B cell (primary cell): ENCODE data around the gene ELOF1. TPM values are rescaled to one million over a fixed set of nuclear protein-coding genes. Genes with fewer than 3 reads are reported as not detected.
A peak's percentile ranks its signal among the peaks of the same experiment; 100 is the strongest.

Experiments
- ATAC-seq: fragments of 200-7000 bp; cut with Tn5 transposase; one replicate; pipeline ENCODE4 v1.10.0; 2021; ENCODE audit warnings: low read depth, mild to moderate bottlenecking, moderate number of reproducible peaks, moderate library complexity
- CTCF ChIA-PET: fragments of 350-600 bp; sonication (Branson Sonifier 250); formaldehyde crosslinking; loops from one replicate; lab custom pipeline; 2021; ENCODE audit warnings: antibody characterized with exemption, inconsistent platforms; lab: Charles Lee
- POLR2A ChIA-PET: fragments of 350-600 bp; sonication (Branson Sonifier 250); formaldehyde crosslinking; loops from one replicate; lab custom pipeline; 2021; ENCODE audit warnings: antibody characterized with exemption; lab: Charles Lee
- DNase-seq: peaks from one replicate; pipeline ENCODE4 v3.0.0; 2013
- H2AFZ ChIP-seq: 2 replicates; pipeline ENCODE4 v1.6.1; 2012; ENCODE audit warnings: mild to moderate bottlenecking, low read depth, low read length; ENCODE audit not compliant: insufficient read depth, poor library complexity, severe bottlenecking
- H3K27ac ChIP-seq, 2 donors: 1 replicate in 1 of 2; 2 replicates in 1 of 2; pipeline ENCODE4 v1.5.1; 2012 to 2013; ENCODE audit warnings: low read length in 2 of 2, mild to moderate bottlenecking in 2 of 2, moderate library complexity in 1 of 2
- H3K27me3 ChIP-seq, 4 experiments: fragments of 200-600 bp in 1 of 4; sonication (generic) in 1 of 4; replicated peaks in 1 of 4; 1 replicate in 2 of 4; 2 replicates in 2 of 4; pipeline versions ENCODE4 v1.6.1 to v1.7.0; 2013 to 2016; ENCODE audit warnings: low read length in 3 of 4, mild to moderate bottlenecking in 2 of 4, mixed read lengths in 1 of 4, moderate library complexity in 1 of 4; ENCODE audit not compliant: insufficient read depth in 4 of 4, control insufficient read depth in 3 of 4; ENCODE audit errors: control extremely low read depth in 1 of 4
- H3K36me3 ChIP-seq, 2 experiments: replicated peaks in 1 of 2; 1 replicate in 1 of 2; 2 replicates in 1 of 2; pipeline versions ENCODE4 v1.6.1 to v1.7.1; 2013; ENCODE audit warnings: low read length in 1 of 2; ENCODE audit not compliant: insufficient read depth in 2 of 2, control insufficient read depth in 1 of 2; ENCODE audit errors: control extremely low read depth in 1 of 2, extremely low read depth in 1 of 2
- H3K4me1 ChIP-seq, 2 donors: fragments of 200-600 bp in 1 of 2; sonication (generic) in 1 of 2; 1 replicate in 1 of 2; 2 replicates in 1 of 2; pipeline versions ENCODE4 v1.5.1 to v1.6.1; 2013 to 2017; ENCODE audit warnings: low read length in 2 of 2; ENCODE audit not compliant: control insufficient read depth in 2 of 2, insufficient read depth in 2 of 2
- H3K4me2 ChIP-seq: replicated peaks from 2 replicates; pipeline ENCODE3; 2012; ENCODE audit warnings: mild to moderate bottlenecking, low read depth, low read length; ENCODE audit not compliant: poor library complexity, severe bottlenecking
- H3K4me3 ChIP-seq, 5 experiments: fragments of 200-600 bp in 1 of 5; sonication (generic) in 1 of 5; 1 replicate in 3 of 5; 2 replicates in 2 of 5; pipeline versions ENCODE4 v1.5.1 to v1.7.0; 2011 to 2016; ENCODE audit warnings: low read length in 4 of 5, mild to moderate bottlenecking in 4 of 5, low read depth in 2 of 5, control low read depth in 1 of 5, moderate library complexity in 1 of 5; ENCODE audit not compliant: insufficient read depth in 1 of 5; ENCODE audit errors: control extremely low read depth in 1 of 5, extremely low read depth in 1 of 5
- H3K79me2 ChIP-seq: fragments of 200-600 bp; sonication (generic); one replicate; pipeline ENCODE4 v1.6.0; 2016; ENCODE audit warnings: low read length; ENCODE audit not compliant: control insufficient read depth, insufficient read depth
- H3K9ac ChIP-seq: fragments of 200-600 bp; sonication (generic); 2 replicates; pipeline ENCODE4 v1.6.1; 2017; ENCODE audit warnings: mild to moderate bottlenecking, low read length, moderate library complexity
- H3K9me3 ChIP-seq, 3 donors: one replicate each; pipeline versions ENCODE4 v1.6.1 to v1.7.1; 2013; ENCODE audit warnings: low read length in 2 of 3; ENCODE audit not compliant: control insufficient read depth in 2 of 3, insufficient read depth in 1 of 3; ENCODE audit errors: control extremely low read depth in 1 of 3
- H4K20me1 ChIP-seq: 2 replicates; pipeline ENCODE4 v1.6.0; 2012; ENCODE audit warnings: mild to moderate bottlenecking, low read length; ENCODE audit not compliant: insufficient read depth, control insufficient read depth, poor library complexity, severe bottlenecking
- H3K27ac Mint-ChIP-seq: one replicate; pipeline ENCODE4 v1.8.0; 2021; ENCODE audit warnings: mixed read lengths
- H3K27me3 Mint-ChIP-seq: one replicate; pipeline ENCODE4 v1.8.0; 2021; ENCODE audit warnings: mixed read lengths
- H3K4me1 Mint-ChIP-seq: one replicate; pipeline ENCODE4 v1.8.0; 2021; ENCODE audit warnings: mixed read lengths
- H3K4me3 Mint-ChIP-seq: one replicate; pipeline ENCODE4 v1.8.0; 2021; ENCODE audit warnings: mixed read lengths
- H3K9me3 Mint-ChIP-seq: one replicate; pipeline ENCODE4 v1.8.0; 2022; ENCODE audit warnings: mixed read lengths; ENCODE audit not compliant: insufficient read depth
- CTCF ChIP-seq: fragments of 200-600 bp; IDR thresholded peaks from one replicate; pipeline ENCODE4 v1.8.0; 2022; ENCODE audit warnings: antibody characterized with exemption, mild to moderate bottlenecking
- EZH2 ChIP-seq: IDR thresholded peaks from 2 replicates; pipeline ENCODE4 v1.6.1; 2012; ENCODE audit warnings: borderline replicate concordance, low read depth, mild to moderate bottlenecking, moderate library complexity, low read length; ENCODE audit not compliant: insufficient read depth, poor library complexity, severe bottlenecking
- WGBS: methylation state at CpG from one replicate; pipeline ENCODE4 v1.1.5; 2013; ENCODE audit warnings: missing lambda C conversion rate; ENCODE audit not compliant: insufficient coverage; 5-methylcytosine and 5-hydroxymethylcytosine counted together
- intact Hi-C: fragments of 100-400 bp; cut with micrococcal nuclease; formaldehyde crosslinking; loops from one replicate; pipeline ENCODE4 v1.10.0; 2022
- polyA plus RNA-seq: library from polyadenylated mRNA; depleted of rRNA; stranded (reverse); fragments of >200 nt; gene quantifications from 2 replicates; pipeline ENCODE4 v1.2.3, GENCODE V29; 2012
- total RNA-seq, 2 donors: library from RNA; stranded (reverse); fragments of 120-200 nt in 1 of 2; gene quantifications; 1 replicate in 1 of 2; 2 replicates in 1 of 2; pipeline versions ENCODE4 v1.2.3 to v1.2.4, GENCODE V29; 2013 to 2022

Gene ELOF1
- total and polyA plus RNA-seq, 2 donors (not counting 1 experiment from before 2014, with no cell fraction given): 69.5 to 76.2 TPM

DNA sequence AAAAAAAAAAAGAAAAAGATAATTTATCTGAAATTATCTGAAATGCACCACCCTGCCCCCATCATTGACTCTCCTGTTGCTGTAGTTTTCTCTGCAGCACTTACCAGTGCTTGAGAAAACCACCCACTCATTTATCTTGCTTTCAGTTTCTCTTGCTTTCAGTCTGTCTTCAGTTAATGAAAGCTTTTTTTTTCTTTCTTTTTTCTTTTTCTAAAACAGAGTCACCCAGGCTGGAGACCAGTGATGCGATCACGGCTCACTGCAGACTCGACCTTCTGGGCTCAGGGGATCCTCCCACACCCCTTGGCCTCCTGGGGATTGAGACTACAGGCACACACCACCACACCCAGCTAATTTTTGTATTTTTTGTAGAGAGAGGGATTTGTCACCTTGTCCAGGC lies 22.7 kb upstream of the ELOF1 start:
- Histone ChIP-seq H4K20me1 (no peaks in the 10 kb centered on the region), H3K9me3 (no peaks in the 10 kb centered on the region), H3K4me2 (peak overlapping the region; percentile 81), H3K4me1 (peaks cover 68 to 95% of the 10 kb centered on the region in 2 donors), H3K36me3 (peaks cover 0 to 6% of the 10 kb centered on the region in 2 experiments), H2AFZ (no peak overlapping the region), H3K4me3 (peak overlapping the region in 4 of 5 experiments; percentile 8 to 58 (median 28)), H3K9ac (peak overlapping the region; percentile 19), H3K79me2 (peaks cover 5% of the 10 kb centered on the region), H3K27me3 (no peaks in the 10 kb centered on the region), H3K27ac (peak overlapping the region; percentile 87 to 91)
- H3K27me3 Mint-ChIP-seq: no peaks in the 10 kb centered on the region
- intact Hi-C loops: loop anchor here (1.0 to 5.0 kb wide), 4 partner anchors 13 to 1206 kb away; partner anchors contain the start of genes ODAD3 and PRKCSH
- WGBS: no CpG with 5 or more reads among the region's 3 CpGs
- CTCF ChIA-PET: interaction anchor here (0.6 to 15.6 kb wide), 6 partner anchors 13 to 1283 kb away, joined by 3 to 289 read pairs (median 6); partner anchors contain the start of gene ELOF1
- H3K4me3 Mint-ChIP-seq: peak overlapping the region; percentile 83
- peaks cover 67% of the 10 kb centered on the region for H3K4me1 Mint-ChIP-seq
- peak overlapping the region; percentile 89 for H3K27ac Mint-ChIP-seq
- H3K9me3 Mint-ChIP-seq: no peaks in the 10 kb centered on the region
- DNase-seq (peak; percentile 93), ATAC-seq (peak; percentile 85)
- POLR2A ChIA-PET: interaction anchor here (0.6 to 3.3 kb wide), 7 partner anchors 13 to 1290 kb away, joined by 3 to 63 read pairs (median 5); no protein-coding TSS in a partner anchor
- TF ChIP-seq EZH2 (no peak), CTCF (no peak)

DNA sequence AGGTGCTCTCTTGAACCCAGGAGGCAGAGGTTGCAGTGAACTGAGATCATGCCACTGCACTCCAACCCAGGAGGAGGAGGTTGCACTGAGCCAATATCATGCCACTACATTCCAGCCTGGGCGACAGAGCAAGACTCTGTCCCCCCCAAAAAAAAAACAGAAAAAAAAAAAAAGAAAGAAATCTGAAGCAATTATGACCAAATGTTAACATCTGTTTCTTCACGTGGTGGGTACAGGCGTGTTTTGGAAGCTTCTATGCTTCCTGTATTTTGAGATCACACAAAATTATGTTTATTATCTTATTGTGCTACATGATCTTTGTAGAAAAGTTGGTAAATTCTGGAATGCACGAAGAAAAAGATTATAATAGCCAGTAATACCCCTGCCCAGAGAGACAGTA lies 21.1 kb upstream of the ELOF1 start:
- intact Hi-C loops: loop anchor here (5.0 kb wide), 3 partner anchors 143 to 1207 kb away; partner anchors contain the start of genes ODAD3 and PRKCSH
- no peak overlapping the region for H2AFZ ChIP-seq
- DNase-seq (peak; percentile 44), ATAC-seq (no peak)
- H3K36me3 ChIP-seq: peaks cover 0 to 17% of the 10 kb centered on the region in 2 experiments
- no peaks in the 10 kb centered on the region for H4K20me1 ChIP-seq
- Mint-ChIP-seq H3K4me1 (peaks cover 68% of the 10 kb centered on the region), H3K9me3 (no peaks in the 10 kb centered on the region), H3K4me3 (peak overlapping the region; percentile 82), H3K27ac (peak overlapping the region; percentile 72), H3K27me3 (no peaks in the 10 kb centered on the region)
- CTCF ChIA-PET: interaction anchor here (0.5 to 15.6 kb wide), 6 partner anchors 8 to 158 kb away, joined by 3 to 289 read pairs (median 6); partner anchors contain the start of gene ELOF1
- H3K4me3 ChIP-seq: no peak overlapping the region
- POLR2A ChIA-PET: interaction anchor here (0.6 to 3.3 kb wide), 2 partner anchors 12 to 23 kb away, joined by 4 to 63 read pairs; no protein-coding TSS in a partner anchor
- H3K4me2 ChIP-seq: peak overlapping the region; percentile 81
- H3K27me3 ChIP-seq: no peaks in the 10 kb centered on the region
- no peak for TF ChIP-seq CTCF
- no peak for TF ChIP-seq EZH2
- peaks cover 5% of the 10 kb centered on the region for H3K79me2 ChIP-seq
- H3K4me1 ChIP-seq: peaks cover 71 to 97% of the 10 kb centered on the region in 2 donors
- H3K9me3 ChIP-seq: no peaks in the 10 kb centered on the region
- H3K9ac ChIP-seq: no peak overlapping the region
- H3K27ac ChIP-seq: peak overlapping the region; percentile 87 to 91
- no CpG with 5 or more reads among the region's 4 CpGs for WGBS
